ENCODE measurements around the gene ABCG2. TPM values are rescaled to one million over a fixed set of nuclear protein-coding genes. Genes with fewer than 3 reads are reported as not detected.

Gene ABCG2
- total RNA-seq, 2 donors from 2014 or later = 0.31 to 4.0 TPM

DNA sequence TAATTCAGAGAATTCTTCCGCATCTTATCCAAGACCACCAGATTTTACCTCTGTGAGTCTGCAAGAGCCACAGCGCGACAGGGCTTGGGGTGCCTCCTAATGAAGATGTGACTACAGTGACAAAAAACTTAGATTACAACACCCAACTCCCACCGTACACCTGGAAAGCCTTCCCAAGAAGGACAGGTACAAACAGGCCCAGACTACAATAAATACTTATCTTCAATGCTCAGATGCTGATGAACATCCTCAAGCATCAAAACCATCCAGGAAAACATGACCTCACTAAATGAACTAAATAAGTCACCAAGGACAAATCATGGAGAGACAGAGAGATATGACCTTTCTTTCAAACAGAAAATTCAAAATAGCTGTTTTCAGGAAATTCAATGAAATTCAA lies 20.8 kb upstream of the ABCG2 start:
- peaks cover 5% of the 10 kb centered on the region for H3K9me3 Mint-ChIP-seq
- H3K27ac Mint-ChIP-seq = peak overlapping the region; percentile 95
- H3K4me1 Mint-ChIP-seq = peaks cover 20% of the 10 kb centered on the region
- TF ChIP-seq, protein P1, sequence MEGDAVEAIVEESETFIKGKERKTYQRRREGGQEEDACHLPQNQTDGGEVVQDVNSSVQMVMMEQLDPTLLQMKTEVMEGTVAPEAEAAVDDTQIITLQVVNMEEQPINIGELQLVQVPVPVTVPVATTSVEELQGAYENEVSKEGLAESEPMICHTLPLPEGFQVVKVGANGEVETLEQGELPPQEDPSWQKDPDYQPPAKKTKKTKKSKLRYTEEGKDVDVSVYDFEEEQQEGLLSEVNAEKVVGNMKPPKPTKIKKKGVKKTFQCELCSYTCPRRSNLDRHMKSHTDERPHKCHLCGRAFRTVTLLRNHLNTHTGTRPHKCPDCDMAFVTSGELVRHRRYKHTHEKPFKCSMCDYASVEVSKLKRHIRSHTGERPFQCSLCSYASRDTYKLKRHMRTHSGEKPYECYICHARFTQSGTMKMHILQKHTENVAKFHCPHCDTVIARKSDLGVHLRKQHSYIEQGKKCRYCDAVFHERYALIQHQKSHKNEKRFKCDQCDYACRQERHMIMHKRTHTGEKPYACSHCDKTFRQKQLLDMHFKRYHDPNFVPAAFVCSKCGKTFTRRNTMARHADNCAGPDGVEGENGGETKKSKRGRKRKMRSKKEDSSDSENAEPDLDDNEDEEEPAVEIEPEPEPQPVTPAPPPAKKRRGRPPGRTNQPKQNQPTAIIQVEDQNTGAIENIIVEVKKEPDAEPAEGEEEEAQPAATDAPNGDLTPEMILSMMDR (conservative IDR thresholded peaks at IDR 0.05) = no peak
- Histone ChIP-seq H3K27me3 (ENCODE audit: control insufficient read depth, insufficient read depth, low read length, poor library complexity, severe bottlenecking) (no peaks in the 10 kb centered on the region), H3K9me3 (ENCODE audit: control insufficient read depth, low read length) (peaks cover 8% of the 10 kb centered on the region), H3K4me1 (ENCODE audit: control insufficient read depth, insufficient read depth, low read length) (peaks cover 13% of the 10 kb centered on the region), H3K36me3 (ENCODE audit: control insufficient read depth, insufficient read depth, low read length) (no peaks in the 10 kb centered on the region), H3K4me3 (ENCODE audit: low read length) (no peak overlapping the region), H3K27ac (ENCODE audit: low read depth, low read length) (no peak overlapping the region), H3K9ac (ENCODE audit: extremely low read depth, low read length, poor library complexity, severe bottlenecking) (no peak overlapping the region)
- no peaks in the 10 kb centered on the region for H3K27me3 Mint-ChIP-seq (ENCODE audit: insufficient read depth)
- no peak overlapping the region for H3K4me3 Mint-ChIP-seq
- DNase-seq = no peak
- WGBS, 2 experiments (ENCODE audit: insufficient coverage in 1 of 2, insufficient read length in 1 of 2) = 98% methylated on average over 4 of the region's 4 CpGs; no CpG with 5 or more reads in 1 of the 2 experiments
- no peaks in the 10 kb centered on the region for H3K36me3 Mint-ChIP-seq (ENCODE audit: low read depth)

DNA sequence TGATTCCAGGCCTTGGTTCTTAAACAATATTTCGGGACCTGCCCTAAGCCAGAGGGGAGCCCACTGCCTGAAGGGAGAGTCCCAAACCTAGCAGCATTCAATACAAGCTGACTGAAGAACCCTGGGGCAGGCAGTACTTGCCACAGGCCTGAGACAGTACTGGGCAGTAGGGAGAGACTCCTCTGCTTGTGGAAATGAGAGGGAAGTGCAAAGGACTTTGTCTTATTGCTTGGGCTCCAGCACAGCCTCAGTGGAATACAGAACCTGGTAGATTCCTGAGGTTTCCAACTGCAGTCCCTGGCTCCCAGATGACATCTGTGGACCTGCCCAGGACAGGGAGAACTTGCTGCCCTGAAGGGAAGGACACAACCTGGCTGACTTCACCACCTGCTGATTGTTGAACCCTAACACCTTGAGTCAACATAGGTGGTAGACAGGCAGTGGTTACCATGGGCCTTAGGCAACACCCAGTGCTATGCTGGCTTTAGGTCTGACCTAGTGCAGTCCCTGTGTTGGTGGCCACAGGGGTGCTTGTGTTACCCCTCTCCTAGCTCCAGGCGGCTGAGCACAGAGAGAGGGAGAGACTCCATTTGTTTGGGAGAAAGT lies 20.3 kb upstream of the ABCG2 start:
- Histone ChIP-seq H3K27ac (ENCODE audit: low read depth, low read length) (no peak overlapping the region), H3K36me3 (ENCODE audit: control insufficient read depth, insufficient read depth, low read length) (no peaks in the 10 kb centered on the region), H3K4me1 (ENCODE audit: control insufficient read depth, insufficient read depth, low read length) (peaks cover 13% of the 10 kb centered on the region), H3K9me3 (ENCODE audit: control insufficient read depth, low read length) (peaks cover 8% of the 10 kb centered on the region), H3K4me3 (ENCODE audit: low read length) (no peak overlapping the region), H3K27me3 (ENCODE audit: control insufficient read depth, insufficient read depth, low read length, poor library complexity, severe bottlenecking) (no peaks in the 10 kb centered on the region), H3K9ac (ENCODE audit: extremely low read depth, low read length, poor library complexity, severe bottlenecking) (no peak overlapping the region)
- TF ChIP-seq, protein P1 (conservative IDR thresholded peaks at IDR 0.05) = no peak
- DNase-seq = peak; percentile 70
- H3K36me3 Mint-ChIP-seq (ENCODE audit: low read depth) = no peaks in the 10 kb centered on the region
- H3K9me3 Mint-ChIP-seq = peaks cover 5% of the 10 kb centered on the region
- 71 to 91% methylated on average over 1 to 2 of the region's 2 CpGs for WGBS, 2 experiments (ENCODE audit: insufficient coverage in 1 of 2, insufficient read length in 1 of 2)
- H3K27ac Mint-ChIP-seq = peak overlapping the region; percentile 95
- H3K4me1 Mint-ChIP-seq = peaks cover 20% of the 10 kb centered on the region
- no peak overlapping the region for H3K4me3 Mint-ChIP-seq
- H3K27me3 Mint-ChIP-seq (ENCODE audit: insufficient read depth) = no peaks in the 10 kb centered on the region

DNA sequence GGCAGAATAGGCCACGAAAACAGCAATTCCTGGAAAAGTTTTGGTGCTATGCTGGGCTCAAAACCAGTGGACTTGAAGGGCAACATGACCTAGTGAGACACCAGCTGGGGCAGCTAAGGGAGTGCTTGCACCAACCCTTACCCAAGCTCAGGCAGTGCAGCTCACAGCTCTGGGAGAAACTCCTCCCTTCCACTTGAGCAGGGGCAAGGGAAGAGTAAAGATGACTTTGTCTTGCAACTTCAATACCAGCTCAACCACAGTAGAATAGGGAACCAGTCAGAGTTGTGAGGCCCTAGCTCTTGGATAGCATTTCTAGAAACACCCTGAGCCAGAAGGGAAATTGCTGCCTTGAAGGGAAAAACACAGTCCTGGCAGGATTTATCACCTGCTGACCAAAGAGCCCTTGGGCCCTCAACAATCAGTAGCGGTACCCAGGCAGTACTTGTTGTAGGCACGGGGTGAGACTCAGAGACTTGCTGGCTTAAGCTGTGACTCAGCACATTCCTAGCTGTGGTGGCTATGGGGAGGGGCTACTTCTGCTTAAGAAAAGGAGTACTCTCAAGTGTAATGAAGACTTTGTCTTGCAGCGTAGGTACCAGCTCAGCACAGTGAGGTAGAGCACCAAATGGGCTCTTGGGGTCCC lies 19.7 kb upstream of the ABCG2 start:
- TF ChIP-seq, protein P1 (conservative IDR thresholded peaks at IDR 0.05) = no peak
- H3K27ac Mint-ChIP-seq = peak overlapping the region; percentile 95

More for the DNA sequence above, 19.7 kb upstream of the ABCG2 start:
- DNase-seq = peak; percentile 94
- H3K4me3 ChIP-seq (ENCODE audit: low read length) = no peak overlapping the region
- H3K9me3 ChIP-seq (ENCODE audit: control insufficient read depth, low read length) = peaks cover 8% of the 10 kb centered on the region
- 53 to 54% methylated on average over 4 of the region's 4 CpGs for WGBS, 2 experiments (ENCODE audit: insufficient coverage in 1 of 2, insufficient read length in 1 of 2)
- no peaks in the 10 kb centered on the region for H3K27me3 ChIP-seq (ENCODE audit: control insufficient read depth, insufficient read depth, low read length, poor library complexity, severe bottlenecking)
- Mint-ChIP-seq H3K27me3 (ENCODE audit: insufficient read depth) (no peaks in the 10 kb centered on the region), H3K36me3 (ENCODE audit: low read depth) (no peaks in the 10 kb centered on the region), H3K4me3 (no peak overlapping the region), H3K4me1 (peaks cover 21% of the 10 kb centered on the region), H3K9me3 (peaks cover 5% of the 10 kb centered on the region)
- no peaks in the 10 kb centered on the region for H3K36me3 ChIP-seq (ENCODE audit: control insufficient read depth, insufficient read depth, low read length)
- H3K9ac ChIP-seq (ENCODE audit: extremely low read depth, low read length, poor library complexity, severe bottlenecking) = no peak overlapping the region
- H3K4me1 ChIP-seq (ENCODE audit: control insufficient read depth, insufficient read depth, low read length) = peaks cover 13% of the 10 kb centered on the region
- H3K27ac ChIP-seq (ENCODE audit: low read depth, low read length) = no peak overlapping the region
